Measurements from ENCODE around the gene DHRS3.

DHRS3 gene

DNA sequence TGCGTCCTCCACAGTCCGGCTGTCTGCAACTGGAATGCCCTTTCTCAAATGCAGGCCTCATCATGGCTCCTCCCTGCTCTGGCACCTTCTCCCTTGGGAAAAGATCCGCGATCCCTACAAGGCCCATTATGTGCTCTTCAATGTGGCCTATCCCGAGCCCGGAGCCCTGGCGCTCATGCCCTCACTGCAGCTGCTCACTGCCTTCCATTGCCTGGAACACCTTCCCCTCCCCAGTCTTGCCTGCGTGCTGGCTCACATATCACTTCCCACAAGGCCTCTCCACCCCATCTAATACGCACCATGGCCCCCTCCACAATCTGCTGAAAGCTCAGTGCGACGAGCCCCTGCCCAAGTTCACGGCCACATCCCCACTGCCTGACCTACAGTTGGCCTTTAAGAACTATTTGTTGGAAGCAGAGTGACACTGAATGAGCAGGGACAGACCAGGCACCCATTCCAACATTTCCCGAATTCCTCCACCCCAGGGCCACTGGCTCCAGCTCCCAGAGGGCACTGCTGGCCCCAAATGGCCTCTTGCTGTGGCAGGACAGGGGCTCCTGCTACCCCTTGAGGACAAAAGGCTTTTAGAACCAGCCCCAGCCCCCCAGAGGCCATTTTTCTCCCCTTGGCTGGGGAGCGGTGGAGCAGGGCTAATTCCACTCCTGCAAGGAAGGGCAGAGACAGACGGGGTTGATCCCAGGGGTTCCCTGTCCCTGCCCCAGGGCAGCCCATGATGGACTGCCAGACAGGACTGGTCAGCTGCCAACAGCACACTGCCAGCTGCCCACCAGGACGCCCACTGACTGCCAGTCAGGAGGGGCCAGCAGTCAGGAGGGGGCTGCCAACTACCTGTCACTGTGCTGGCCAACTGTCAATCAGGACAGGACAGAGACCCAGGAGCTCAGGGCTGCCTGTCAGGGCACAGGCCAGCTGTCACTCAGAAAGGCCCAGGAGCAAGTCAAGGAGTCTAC is 64.8 kb downstream of the DHRS3 start:
- no peak for DNase-seq (ENCODE audit: low read depth)

DNA sequence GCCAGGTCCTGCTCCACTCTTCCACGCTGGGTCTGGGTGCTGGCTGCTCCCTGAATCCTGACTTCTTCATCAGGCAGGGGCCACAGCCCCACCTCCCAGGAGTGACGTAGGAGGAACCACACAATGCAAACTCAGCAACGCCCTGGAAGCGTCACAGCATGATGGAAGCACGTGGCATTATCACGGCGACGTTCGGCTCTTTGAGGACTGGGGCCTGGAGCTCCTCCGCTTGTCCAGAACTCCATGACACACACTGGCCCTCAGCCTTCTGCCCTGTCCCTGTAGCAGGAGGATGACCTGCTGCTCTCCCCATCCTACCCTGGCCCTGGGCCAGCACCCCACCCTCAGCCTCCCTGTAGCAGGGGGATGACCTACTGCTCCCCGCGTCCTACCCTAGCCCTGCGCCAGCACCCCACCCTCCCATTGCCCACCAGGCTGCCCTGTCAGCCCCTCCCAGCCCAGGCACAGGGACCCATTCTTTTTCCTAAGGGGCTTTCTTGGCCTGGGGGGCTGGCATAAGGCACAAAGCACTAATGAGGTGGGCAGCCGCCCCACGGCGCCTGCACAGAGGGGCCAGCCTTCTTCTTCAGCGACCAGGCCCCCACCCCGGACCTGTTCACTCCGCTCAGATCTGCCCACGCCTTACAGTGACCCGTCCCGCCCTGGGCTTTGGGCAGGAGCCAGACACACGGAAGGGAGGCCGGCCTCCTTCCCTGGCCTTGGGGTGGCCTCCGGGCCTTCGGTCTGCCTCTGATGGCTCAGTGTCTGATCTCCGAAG is 65.7 kb downstream of the DHRS3 start:
- no peak for DNase-seq (ENCODE audit: low read depth)

DNA sequence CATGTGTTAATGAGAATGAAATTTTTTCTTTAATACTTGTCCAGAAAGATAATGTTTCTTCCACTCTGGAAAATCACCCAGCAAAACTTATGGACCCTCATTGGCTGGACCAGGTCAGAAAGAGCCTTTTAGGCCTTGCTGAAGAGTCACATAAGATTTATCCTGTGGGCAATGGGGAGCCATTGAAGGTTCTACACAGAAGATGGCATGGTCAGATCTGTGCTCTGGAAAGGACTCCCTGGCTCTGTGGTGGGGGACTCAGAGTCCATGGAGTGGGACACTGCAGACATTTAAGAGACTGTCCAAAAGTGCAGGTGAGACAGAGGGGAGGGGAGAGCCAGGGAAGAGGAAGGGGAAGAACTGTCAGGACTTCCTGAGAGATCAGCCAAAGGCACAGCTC is 66.4 kb downstream of the DHRS3 start:
- no peak for DNase-seq (ENCODE audit: low read depth)

DNA sequence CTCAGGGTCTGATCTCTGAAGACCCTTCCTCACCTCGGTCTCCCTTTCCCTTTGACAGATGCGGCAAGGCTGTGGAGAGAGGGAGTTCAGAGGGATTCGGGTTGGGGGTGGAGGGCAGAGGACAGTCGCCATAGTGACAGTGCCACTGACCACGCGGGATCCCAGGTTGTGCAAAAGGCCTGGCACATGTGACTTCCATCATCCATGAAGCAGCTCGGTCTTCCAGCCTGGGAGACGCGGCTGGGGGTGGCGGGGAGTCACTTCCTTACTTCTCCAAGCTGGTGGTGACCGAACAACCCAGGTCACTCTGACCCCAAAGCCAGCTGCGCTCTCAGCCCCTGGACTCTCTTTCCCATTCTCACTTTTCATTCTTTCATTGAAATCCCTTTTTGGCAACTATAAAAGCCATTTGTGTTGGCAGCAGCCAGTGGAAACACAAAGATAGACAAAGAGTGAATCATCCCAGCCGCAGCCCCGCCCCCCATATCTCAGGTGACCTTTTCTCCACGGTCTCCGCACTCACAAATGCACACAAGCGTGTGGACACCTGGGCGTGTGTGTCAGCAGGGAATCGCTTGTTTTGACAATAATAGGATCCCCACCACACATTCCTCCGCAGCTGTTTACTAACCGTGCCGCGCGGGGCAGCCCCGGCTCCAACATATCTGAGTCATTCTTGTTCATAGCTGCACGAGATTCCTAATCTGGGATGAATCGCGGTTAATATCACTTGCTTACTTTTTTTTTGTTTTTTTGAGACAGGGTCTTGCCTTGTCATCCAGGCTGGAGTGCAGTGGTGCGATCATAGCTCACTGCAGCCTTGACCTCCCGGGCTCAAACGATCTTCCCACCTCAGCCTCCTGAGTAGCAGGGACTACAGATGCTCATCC is 68.3 kb downstream of the DHRS3 start:
- no peak for DNase-seq (ENCODE audit: low read depth)

DNA sequence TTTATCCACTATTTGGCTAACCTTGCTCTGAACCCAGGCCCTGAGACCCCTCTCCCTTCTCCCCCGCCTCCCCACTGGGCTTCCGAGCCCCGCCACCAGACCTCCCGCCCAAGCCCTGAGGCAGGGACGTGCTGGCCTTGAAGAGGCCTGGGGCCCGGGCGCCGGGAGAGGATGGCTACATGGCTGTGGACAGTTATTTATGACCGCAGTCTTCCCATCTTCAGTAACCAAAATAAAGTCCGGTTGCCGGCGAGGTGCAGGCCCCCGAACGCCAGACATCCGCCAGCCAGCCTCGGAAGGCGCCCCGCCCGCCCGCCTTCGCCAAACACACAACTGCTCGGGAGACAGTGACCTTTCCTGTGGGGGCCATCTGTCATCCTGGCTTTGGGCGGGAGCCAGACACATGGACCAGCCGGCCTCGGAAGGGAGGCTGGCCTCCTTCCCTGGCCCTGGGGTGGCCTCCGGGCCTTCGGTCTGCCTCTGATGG is 69.0 kb downstream of the DHRS3 start:
- DNase-seq (ENCODE audit: low read depth): no peak

DNA sequence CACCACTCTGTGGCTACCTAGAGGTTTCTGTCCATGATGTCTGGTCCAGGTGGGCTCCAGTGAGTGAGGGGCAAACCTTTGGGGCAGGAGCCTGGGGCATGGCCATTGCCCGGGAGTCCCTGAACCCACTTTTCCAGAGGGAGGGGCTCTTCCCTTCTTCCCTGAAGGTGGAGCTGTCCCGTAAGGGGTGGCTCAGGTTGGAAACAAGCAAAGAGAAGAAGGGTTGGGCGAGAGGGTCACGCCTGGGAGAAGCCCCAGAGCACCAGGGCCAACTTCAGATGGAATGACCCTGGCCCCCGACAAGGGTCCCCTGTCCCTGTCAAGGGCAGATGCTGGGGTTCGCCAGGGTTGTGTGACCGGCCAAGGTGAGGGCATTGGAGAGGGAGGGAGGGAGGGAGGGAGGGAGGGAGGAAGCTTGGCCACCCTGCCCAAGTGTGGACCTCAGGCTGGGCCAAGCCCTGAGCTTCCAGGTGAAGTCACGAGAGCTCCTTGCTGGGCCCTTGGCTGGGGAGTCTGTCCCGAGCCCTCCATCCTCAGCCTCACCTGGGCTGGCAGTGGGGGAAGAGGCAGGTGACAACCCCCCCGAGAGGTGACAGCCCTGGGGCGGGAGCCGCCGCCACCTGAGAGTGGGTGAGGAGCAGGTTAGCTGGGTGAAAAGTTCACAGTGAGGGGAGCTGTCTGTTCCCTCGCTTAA is 69.6 kb downstream of the DHRS3 start:
- no peak for DNase-seq (ENCODE audit: low read depth)

DNA sequence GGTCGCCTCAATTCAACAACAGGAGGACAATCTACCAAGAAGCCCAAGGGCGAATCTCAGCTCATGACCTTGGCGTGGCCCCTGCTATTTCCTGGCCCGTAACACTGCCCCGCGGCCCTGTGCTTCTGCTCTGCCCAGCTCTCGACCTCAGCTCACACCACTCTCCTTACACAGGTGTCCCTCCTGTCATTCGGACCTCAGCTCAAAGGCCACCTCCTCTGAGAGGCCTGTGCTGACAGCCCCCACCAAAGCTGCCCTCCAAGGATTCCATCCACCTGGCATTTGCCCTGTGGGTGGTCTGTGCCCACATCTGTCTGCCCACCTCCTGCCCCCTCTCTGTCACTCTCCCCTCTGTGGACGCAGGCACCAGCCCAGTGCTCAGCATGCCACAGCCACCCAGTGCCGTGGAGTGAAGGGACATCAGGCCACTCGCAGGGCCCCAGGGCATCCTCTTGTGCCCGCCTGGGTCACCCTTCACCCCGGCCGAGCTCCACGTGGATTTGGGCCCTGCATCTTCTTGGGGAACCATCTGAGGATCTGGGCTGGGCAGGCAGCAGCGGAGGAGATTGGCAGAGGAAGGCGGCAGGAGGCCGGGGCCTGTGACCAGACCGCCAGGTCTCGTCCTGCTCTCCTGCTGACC is 70.3 kb downstream of the DHRS3 start:
- no peak for DNase-seq (ENCODE audit: low read depth)

DNA sequence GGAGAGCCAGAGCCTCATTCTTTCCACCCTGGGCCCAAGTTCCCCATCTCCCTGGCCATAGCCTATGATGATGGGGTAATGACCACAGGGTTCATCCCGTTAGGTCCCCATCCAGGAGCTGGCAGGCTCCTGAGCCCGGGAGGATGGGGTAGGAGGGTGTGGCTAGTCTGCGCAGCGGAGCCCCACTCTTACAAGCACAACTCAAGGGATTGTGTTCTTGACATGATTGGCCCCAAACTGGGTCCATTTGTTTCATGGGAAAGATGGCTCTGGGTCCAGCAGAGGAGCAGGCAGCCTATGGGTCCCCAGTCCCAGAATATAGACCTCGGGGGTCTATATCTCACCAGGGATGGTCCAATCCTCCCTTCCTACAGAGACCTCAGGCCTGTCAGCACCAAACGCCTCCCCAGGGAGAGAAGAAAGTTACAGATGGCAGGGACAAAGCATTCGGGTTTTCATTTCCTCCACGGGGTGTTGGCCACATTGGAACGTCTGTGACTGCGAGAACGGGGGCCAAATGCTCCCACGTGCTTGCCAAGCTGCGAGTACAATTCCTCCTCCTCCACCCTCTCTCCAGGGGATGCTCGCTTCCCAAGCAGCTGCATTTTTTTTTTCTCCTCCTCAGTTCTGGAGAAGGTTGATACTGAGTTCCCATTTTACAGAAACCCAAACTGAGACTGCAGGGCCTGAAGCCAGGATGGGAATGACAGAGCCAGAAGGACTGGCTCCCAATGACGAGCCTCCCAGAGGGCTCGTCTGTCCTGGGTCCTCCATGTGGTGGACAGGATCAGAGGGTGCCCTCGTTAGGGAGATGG is 71.0 kb downstream of the DHRS3 start:
- no peak for DNase-seq (ENCODE audit: low read depth)

DNA sequence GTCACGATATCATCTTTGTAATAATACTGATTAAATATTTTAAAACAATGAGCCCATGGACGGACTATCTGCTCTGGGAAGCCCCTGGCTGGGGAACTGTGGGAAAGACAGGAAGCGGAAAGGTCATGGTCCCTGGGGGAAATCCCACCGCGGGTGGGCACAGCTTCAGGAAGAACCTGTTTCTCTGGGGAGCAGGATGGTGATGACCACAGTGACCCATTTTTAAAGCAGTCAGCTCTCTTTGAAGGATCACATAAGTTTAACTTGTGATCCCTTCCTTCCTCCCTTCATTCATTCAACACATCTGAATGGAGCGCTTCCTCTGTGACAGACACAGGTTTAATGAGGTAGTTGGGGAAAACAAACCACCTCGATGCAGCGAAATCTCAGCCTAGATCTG is 73.0 kb downstream of the DHRS3 start:
- no peak for DNase-seq (ENCODE audit: low read depth)

DNA sequence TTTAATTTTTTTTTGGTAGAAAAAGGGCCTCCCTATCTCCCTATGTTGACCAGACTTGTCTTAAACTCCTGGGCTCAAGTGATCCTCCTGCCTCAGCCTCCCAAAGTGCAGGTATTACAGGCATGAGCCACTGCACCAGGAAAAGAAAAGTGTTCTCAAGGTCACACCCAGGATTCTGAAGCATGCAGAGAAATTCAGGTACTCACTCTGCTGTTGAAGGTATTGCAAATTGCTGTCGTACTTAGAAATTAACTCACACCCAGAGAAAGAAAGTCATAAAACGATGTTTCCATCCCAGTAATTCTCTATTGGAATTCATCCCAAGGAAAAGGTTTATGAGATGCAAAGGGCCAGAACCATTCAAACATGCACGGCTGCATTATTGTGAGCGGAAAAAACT is 73.7 kb downstream of the DHRS3 start:
- no peak for DNase-seq (ENCODE audit: low read depth)

DNA sequence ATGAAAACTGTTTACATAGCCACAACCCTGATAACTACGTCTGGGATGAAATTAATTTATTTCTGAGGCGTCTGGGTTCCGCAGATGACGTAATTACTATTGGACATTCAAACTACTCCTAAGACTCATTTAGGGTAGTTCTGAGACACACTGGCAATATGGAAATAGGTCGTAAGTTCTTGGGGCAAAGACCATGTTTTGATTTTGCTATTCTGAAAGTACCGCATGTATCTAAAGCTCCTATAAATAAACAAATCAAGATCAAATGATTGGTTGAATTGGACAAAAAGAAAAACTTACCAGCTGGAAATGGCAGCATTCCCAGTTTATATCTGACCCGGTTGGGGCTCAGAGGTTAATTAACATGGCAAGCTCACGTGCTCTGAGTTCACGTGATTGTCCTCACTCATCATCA is 74.3 kb downstream of the DHRS3 start:
- no peak for DNase-seq (ENCODE audit: low read depth)

DNA sequence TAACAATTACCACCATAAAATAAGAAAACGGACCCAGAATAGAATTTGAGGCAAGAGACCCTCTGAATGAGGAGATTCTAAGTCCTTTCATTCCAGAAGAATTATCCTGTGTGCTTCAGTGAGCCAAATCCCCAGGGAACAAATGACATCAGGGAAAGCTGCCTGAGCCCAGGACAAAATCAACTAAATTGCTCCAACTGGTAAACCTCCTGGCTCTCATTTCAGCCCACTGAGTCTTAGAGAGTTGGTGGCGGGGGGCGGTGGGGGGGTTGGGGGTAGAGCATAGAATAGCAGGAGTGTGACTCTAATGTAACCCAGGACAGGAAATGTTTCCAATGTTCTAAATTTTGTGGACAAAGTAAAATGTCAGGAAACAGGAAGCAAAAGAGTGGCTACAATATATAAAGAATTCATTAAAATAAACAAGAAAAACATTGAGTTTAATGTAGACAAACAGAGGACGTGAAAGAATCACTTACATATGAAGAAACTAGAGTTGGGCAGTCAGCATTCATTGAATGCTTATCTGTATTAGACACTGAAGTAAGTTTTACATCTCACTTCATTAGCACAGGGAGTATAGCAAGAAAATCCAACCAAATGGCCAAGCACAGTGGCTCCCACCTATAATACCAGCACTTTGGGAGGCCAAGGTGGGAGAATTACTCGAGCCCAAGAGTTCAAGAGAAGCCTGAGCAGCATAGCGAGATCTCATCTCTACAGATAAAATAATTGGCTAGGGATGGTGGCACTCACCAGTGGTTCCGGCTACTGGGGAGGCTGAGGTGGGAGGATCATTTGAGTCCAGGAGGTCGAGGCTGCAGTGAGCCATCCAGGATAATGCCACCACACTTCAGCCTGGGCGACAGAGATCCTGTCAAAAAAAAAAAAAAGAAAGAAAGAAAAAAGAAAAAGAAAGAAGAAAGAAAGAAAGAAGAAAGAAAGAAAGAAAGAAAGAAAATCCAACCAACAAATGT is 75.1 kb downstream of the DHRS3 start:
- DNase-seq (ENCODE audit: low read depth): no peak

DNA sequence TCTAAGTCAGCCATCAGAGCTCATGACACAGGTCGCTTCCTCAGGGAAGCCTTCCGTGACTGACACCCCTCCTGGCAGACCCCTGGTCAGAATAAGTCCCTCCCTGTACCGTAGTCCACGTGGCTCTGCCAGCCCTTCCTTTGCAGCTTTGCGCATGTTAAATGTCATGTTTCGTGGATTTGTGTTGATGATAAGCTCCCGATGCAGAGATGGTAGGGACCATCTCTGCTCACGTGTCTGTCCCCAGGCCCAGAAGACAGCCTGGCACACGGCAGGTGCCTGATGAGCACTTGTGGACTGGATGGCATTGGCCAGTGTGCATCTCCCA is 75.9 kb downstream of the DHRS3 start:
- DNase-seq (ENCODE audit: low read depth): no peak

DNA sequence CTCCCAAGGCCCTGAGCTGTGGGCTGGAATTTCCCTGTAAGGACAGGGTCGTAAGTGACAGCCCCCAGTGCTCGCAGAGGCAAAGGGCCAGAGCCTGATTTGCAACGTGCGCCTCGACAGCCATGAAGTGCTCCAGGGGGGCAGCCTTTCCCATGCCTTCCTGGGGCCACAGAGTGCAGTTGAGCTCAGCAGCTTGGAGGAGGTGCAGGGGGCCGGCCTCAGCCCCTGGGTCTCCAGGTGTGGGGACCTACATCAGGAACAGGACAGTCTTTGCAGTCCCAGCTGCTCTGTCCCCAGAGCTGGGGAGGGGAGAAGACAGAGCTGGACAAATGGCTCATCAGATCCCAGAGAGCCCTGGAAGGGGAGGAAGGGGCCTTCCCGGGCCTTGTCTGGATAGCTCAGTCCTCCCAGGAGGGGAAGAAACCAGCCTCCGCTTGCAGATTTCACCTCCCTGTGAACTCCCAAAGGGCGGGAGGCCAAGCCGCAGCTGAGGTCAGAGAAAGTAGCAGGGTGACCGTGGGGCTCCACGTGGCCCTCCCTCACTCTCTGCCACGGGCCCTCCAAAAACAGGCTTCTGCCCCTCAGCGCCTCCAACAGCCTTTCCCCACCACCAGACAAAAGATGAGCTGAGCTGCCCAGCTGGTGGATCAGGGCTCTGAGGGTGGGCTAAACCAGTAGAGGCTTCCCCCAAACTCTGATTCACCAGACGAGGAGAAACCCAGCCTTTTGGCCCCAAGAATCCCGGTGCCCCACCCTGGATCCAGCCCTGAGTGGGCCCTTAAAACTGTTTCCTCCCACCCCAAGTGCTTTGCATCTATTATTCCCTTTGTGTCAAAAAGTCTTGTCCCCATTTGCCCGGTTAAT is 76.5 kb downstream of the DHRS3 start:
- DNase-seq (ENCODE audit: low read depth): no peak

DNA sequence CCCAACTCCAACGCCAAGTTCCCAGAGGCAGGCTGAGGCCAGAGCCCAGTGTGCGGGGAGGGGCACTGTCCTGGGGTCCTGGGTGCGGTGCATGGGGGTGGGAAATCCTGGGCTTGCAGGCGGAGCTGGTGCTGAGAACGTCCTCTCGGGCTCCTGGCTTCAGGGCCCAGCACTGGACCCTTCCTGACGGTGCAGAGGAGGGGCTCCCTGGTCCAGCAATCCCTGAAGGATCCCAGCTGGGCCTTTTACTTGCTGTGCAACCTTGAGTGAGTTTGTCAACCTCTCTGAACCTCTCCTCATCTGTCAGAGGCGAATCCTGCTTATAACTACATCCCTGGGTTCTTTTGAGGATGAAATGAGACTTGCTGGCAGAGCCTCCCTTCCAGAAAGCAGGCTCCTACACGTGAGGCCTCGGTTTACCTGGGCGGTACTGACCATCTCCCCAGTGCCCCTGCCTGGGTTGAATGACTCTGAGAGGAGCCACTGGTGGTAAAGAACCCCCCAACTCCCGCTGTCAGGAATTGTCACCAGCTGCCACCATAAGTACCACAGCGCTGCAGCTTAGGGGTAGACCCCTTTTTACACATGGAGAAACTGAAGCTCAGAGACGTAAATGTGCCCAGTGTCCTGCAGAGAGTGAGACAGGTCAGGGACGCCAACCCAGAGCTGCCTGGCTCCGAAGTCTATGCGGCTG is 77.3 kb downstream of the DHRS3 start:
- no peak for DNase-seq (ENCODE audit: low read depth)

DNA sequence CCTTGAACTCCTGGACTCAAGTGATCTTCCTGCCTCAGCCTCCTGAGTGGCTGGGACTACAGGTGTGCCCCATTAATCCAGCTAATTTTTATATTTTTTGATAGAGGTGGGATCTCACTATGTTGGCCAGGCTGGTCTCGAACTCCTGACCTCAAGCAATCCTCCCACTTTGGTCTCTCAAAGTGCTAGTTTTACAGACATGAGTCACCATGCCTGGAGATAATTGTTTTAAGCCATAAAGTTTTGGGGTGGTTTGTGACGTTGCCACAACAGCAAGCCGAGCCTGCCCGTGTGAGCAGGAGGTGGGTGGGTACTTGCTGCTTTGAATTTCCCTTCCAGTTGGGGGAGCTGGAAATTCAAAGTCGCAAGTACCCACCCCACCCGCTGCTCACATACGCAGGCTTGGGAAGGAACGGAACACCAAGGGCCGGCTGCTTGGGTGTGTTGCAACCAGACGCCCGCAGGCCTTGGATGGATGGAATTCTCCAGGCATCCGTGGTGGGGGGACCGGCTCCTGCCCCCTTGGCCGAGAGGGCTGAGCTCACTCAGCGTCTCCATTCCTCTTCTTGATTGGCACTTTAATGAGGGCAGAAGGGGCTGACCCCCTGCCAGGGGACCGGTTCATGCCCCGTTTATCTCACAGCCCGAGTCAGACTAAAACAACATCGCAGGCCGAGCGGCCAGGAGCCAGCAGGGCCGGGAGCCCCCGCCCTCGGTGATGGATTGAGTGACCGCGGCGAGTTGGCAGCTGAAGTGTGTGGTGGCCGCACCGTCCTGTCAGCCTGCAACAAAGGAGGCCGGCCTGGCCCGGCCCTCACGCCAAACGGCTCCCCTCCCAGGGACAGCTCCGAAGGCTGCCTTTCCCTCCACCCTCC is 78.1 kb downstream of the DHRS3 start:
- no peak for DNase-seq (ENCODE audit: low read depth)
